GM18499 (cell line): ENCODE results near the gene SIRT1.
"Not testable (repeated sequence)": the region's sequence is repeated elsewhere in the genome, so short reads cannot be mapped to it uniquely, and the experiment has no call there.

Experiments used
- ATAC-seq: cut with Tn5 transposase; IDR thresholded peaks from one replicate; pipeline ENCODE4 v1.9.1; 2021; ENCODE audit warnings: moderate number of reproducible peaks; ENCODE audit not compliant: insufficient read depth, unreplicated experiment

The SIRT1 gene

DNA sequence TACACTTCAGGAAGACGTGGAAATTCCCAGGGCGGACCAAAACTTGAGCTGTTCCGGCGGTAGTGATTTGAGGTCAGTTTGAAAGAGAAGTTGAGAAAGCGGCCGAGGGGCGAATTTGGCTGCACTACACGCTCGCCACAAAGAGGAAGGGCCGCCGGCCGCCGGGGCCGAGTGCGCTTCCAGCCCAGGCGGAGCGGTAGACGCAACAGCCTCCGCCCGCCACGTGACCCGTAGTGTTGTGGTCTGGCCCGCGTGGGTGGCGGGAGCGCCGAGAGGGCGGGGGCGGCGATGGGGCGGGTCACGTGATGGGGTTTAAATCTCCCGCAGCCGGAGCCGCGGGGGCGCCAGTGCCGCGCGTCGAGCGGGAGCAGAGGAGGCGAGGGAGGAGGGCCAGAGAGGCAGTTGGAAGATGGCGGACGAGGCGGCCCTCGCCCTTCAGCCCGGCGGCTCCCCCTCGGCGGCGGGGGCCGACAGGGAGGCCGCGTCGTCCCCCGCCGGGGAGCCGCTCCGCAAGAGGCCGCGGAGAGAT, at the start of gene SIRT1:
Gene SIRT1, plus strand, starts transcription at position 344 of the 529 bp plus-strand sequence. Its CDS starts 66 bp downstream, at position 410.
- ATAC-seq = peak; percentile 68

DNA sequence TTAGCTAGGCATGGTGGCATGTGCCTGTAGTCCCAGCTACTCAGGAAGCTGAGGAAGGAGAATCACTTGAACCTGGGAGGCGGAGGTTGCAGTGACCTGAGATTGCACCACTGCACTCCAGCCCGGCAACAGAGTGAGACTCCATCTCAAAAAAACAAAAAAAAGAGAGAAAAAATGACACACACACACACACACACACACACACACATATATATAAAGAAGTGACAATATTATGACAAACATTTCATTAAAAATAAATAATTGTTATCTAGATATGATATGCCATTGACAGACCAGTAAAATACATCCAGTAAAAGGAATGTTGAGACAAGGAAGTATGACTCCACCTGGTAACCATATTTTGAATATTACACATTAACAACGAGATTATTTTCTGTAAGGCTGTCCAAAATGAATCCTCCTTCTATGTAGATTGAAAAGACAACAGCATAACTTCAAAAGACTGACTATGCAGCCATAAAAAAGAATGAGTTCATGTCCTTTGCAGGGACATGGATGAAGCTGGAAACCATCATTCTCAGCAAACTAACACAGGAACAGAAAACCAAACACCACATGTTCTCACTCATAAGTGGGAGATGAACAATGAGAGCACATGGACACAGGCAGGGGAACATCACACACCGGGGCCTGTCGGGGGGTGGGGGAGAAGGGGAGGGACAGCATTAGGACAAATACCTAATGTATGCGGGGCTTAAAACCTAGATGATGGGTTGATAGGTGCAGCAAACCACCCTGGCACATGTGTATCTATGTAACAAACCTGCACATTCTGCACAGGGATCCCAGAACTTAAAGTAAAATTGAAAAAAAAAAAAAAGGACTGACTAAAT, 48.7 kb upstream of the SIRT1 start:
- not testable (repeated sequence) for ATAC-seq

DNA sequence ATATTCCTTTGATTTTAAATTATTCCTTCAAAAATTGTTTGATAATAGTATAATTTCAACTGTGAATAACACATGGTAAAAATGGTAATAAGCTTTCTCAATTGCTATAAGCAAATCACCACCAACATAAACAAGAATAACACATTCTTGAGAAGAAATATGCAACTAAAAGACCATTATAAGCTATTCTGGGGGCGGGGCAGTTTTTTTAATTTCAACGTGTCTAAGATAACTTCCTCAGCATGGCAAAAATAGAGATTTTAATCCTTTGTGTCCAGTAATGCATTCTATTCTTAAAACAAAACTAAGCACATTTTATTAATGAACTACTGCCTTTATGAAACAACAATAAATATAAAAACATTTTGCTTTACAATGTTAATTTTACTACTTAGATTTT, 48.0 kb upstream of the SIRT1 start:
- no peak for ATAC-seq

GRCh38 chr10:67836972-67837371, 47.5 kb upstream of the SIRT1 start:
- ATAC-seq = no peak

GRCh38 chr10:67837541-67838314, 46.7 kb upstream of the SIRT1 start, which contains the start of gene DNAJC12:
Gene DNAJC12, minus strand, starts transcription at chr10:67838188. Its CDS starts 177 bp downstream, at chr10:67838011.
- no peak for ATAC-seq

GRCh38 chr10:67839511-67839910, 44.9 kb upstream of the SIRT1 start:
- not testable (repeated sequence) for ATAC-seq

- no peak for ATAC-seq
Observed at GRCh38 chr10:67839951-67840350, 44.5 kb upstream of the SIRT1 start.

- no peak for ATAC-seq
Observed at GRCh38 chr10:67841737-67842136, 42.7 kb upstream of the SIRT1 start.

- ATAC-seq = no peak
Observed at GRCh38 chr10:67843284-67843683, 41.2 kb upstream of the SIRT1 start.

GRCh38 chr10:67849331-67850011, 35.0 kb upstream of the SIRT1 start:
- peak; percentile 96 for ATAC-seq

DNA sequence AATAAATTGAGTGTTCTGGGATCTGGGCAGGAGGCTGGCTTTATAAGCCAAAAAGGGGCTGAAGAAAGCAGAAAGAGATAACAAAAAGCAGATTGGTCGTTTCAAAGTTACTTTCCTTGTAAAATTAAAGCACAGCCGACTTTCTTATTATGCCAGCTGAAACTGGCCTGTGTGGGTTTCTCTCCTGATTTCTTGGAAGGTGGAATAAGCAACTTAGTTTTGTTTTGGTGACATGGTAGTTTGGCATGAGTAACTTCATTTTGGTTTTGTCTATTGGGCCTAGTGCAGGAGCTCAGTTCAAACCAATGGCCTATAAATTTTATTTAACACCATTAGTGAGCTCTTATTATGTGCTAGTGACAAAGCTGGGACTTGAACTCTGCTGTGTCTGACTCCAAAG, 33.3 kb upstream of the SIRT1 start:
- no peak for ATAC-seq

- no peak for ATAC-seq
Observed at GRCh38 chr10:67852761-67853160, 31.7 kb upstream of the SIRT1 start.

- no peak for ATAC-seq
Observed at GRCh38 chr10:67853512-67853911, 30.9 kb upstream of the SIRT1 start.

DNA sequence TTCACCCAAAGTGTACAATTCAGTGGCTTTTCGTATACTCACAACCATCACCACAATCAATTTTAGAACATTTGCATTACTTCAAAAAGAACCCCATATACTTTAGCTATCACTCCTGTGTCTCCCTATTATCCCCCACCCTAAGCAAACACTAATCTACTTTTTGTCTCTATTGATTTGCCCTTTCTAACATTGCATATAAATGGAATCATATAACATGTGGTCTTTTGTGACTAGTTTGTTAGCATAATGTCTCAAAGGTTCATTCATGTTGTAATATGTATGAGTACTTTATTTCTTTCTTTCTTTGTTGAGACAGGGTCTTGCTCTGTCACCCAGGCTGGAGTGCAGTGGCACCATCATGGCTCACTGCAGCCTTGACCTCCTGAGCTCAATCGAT, 25.5 kb upstream of the SIRT1 start:
- no peak for ATAC-seq

GRCh38 chr10:67861750-67862432, 22.6 kb upstream of the SIRT1 start:
- no peak for ATAC-seq

DNA sequence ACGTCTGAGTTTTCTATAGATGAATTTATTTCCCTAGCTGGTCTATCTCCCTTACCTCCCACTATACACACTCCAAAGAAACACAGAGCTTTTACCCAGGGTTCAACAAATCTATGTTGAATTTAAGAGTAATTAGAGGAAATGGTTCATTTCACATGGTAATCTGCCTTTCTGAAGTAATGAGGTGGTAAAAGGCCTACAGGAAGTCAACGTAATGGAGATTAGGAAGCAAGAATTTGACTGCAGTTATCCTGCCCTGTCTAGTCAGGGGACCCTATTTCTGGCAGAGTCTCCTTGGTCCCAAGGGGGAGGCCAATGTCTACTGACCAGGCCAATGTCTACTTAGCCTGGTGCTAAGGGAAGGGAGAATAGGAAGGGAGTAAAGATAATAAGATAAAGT, 21.4 kb upstream of the SIRT1 start:
- ATAC-seq = no peak

DNA sequence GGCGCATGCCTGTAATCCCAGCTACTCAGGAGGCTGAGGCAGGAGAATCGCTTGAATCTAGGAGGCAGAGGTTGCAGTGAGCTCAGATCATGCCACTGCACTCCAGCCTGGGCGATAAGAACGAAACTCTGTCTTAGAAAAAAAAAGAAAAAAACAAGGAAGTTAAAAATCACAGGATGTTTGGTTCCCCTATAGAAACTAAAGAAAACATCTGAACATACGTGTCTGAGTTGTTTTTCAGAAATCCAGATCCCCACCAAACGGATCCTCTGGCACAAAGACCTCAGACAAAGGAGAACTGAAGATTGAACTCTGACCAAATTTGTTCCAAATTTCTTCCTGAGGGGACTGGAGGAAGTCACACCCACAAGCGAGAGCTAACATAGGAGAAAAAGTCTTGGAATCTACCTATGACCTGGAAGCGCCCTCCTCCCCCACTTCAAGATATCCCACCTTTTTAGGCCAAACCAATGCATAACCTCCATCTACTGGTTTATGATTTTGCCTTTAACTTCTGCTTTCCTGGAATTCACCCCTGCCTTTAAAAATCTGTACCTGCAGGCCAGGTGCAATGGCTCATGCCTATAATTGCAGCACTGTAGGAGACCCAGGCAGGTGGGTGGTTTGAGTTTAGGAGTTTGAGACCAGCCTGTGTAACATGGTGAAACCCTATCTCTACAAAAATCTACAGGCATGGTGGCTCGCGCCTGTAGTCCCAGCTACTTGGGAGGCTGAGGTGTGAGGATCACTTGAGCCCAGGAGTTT, 19.7 kb upstream of the SIRT1 start:
- no peak for ATAC-seq

- ATAC-seq = no peak
Observed at GRCh38 chr10:67868132-67868531, 16.3 kb upstream of the SIRT1 start.

- no peak for ATAC-seq
Observed at GRCh38 chr10:67869996-67870395, 14.5 kb upstream of the SIRT1 start.
